DOHH2 (cell line): ENCODE data around the gene GLI3.

Experiments
- H3F3A ChIP-seq: fragments of 200-600 bp; sonication (generic), shearing (Covaris generic); 2 replicates; pipeline ENCODE4 v1.6.0; 2016; ENCODE audit warnings: antibody characterized with exemption, mild to moderate bottlenecking; ENCODE audit not compliant: control insufficient read depth, insufficient read depth
- H3K27ac ChIP-seq: fragments of 200-600 bp; sonication (generic); 2 replicates; pipeline ENCODE4 v1.5.1; 2014; ENCODE audit warnings: low read depth, mild to moderate bottlenecking, low read length, moderate library complexity
- H3K27me3 ChIP-seq: fragments of 200-600 bp; sonication (generic); 2 replicates; pipeline ENCODE4 v1.6.1; 2014; ENCODE audit warnings: mild to moderate bottlenecking, low read length, mixed read lengths; ENCODE audit not compliant: control insufficient read depth
- H3K36me3 ChIP-seq: fragments of 200-600 bp; sonication (generic); 2 replicates; pipeline ENCODE4 v1.6.1; 2014; ENCODE audit warnings: mild to moderate bottlenecking, low read length, moderate library complexity, mixed read lengths; ENCODE audit not compliant: control insufficient read depth
- H3K4me1 ChIP-seq: fragments of 200-600 bp; sonication (generic); 2 replicates; pipeline ENCODE4 v1.6.1; 2014; ENCODE audit warnings: mild to moderate bottlenecking, low read length, mixed read lengths; ENCODE audit not compliant: control insufficient read depth
- H3K4me2 ChIP-seq: fragments of 200-600 bp; sonication (generic); 2 replicates; pipeline ENCODE4 v1.6.0; 2014; ENCODE audit warnings: mild to moderate bottlenecking, low read length, moderate library complexity
- H3K4me3 ChIP-seq: fragments of 200-600 bp; sonication (generic); 2 replicates; pipeline ENCODE4 v1.5.1; 2014; ENCODE audit warnings: mild to moderate bottlenecking, low read length, mixed read lengths
- H3K79me2 ChIP-seq: fragments of 200-600 bp; sonication (generic); 2 replicates; pipeline ENCODE4 v1.6.1; 2014; ENCODE audit warnings: mild to moderate bottlenecking, low read length, mixed read lengths; ENCODE audit not compliant: control insufficient read depth
- H3K9me2 ChIP-seq: fragments of 200-600 bp; sonication (generic); replicated peaks from 2 replicates; pipeline ENCODE4 v1.6.1; 2014; ENCODE audit warnings: mild to moderate bottlenecking, low read length, mixed read lengths; ENCODE audit not compliant: control insufficient read depth
- H3K9me3 ChIP-seq: fragments of 200-600 bp; sonication (generic); 2 replicates; pipeline ENCODE4 v1.6.1; 2014; ENCODE audit warnings: antibody characterized with exemption, low read length, mixed read lengths; ENCODE audit not compliant: control insufficient read depth, insufficient read depth
- H4K20me1 ChIP-seq: fragments of 200-600 bp; sonication (generic); 2 replicates; pipeline ENCODE4 v1.6.0; 2014; ENCODE audit warnings: low read depth, mild to moderate bottlenecking, antibody characterized with exemption, low read length, moderate library complexity; ENCODE audit not compliant: control insufficient read depth, insufficient read depth
- CTCF ChIP-seq: fragments of 200-600 bp; sonication (generic); IDR thresholded peaks from one replicate; pipeline ENCODE4 v1.5.1; 2014; ENCODE audit warnings: antibody characterized with exemption, mild to moderate bottlenecking, low read depth, low read length; ENCODE audit not compliant: poor library complexity, severe bottlenecking
- EZH2phosphoT487 ChIP-seq: fragments of 200-600 bp; sonication (generic); IDR thresholded peaks from 2 replicates; pipeline ENCODE4 v1.6.1; 2017; ENCODE audit warnings: borderline replicate concordance, mild to moderate bottlenecking, antibody characterized with exemption, low read length, moderate library complexity, mixed read lengths

Gene GLI3

GRCh38 chr7:42269161-42269560 is 32.2 kb upstream of the GLI3 start:
- no peaks in the 10 kb centered on the region for H3K9me2 ChIP-seq
- H4K20me1 ChIP-seq: no peaks in the 10 kb centered on the region
- no peak overlapping the region for H3K4me3 ChIP-seq
- H3K36me3 ChIP-seq: no peaks in the 10 kb centered on the region
- H3F3A ChIP-seq: no peaks in the 10 kb centered on the region
- no peak overlapping the region for H3K4me2 ChIP-seq
- no peak overlapping the region for H3K27ac ChIP-seq
- no peaks in the 10 kb centered on the region for H3K9me3 ChIP-seq
- H3K79me2 ChIP-seq: no peaks in the 10 kb centered on the region
- H3K4me1 ChIP-seq: 0 out of 2 replicates have a peak, but pooled peaks cover 3% of the 10 kb centered on the region
- no peaks in the 10 kb centered on the region for H3K27me3 ChIP-seq
- TF ChIP-seq EZH2phosphoT487 (no peak), CTCF (no peak)

- Histone ChIP-seq H3K9me3 (no peaks in the 10 kb centered on the region), H3K4me2 (no peak overlapping the region), H3K4me3 (no peak overlapping the region), H3K27me3 (no peaks in the 10 kb centered on the region), H3K36me3 (no peaks in the 10 kb centered on the region), H3K4me1 (no peaks in the 10 kb centered on the region), H4K20me1 (no peaks in the 10 kb centered on the region), H3F3A (no peaks in the 10 kb centered on the region), H3K9me2 (no peaks in the 10 kb centered on the region), H3K79me2 (no peaks in the 10 kb centered on the region), H3K27ac (no peak overlapping the region)
- TF ChIP-seq EZH2phosphoT487 (no peak), CTCF (no peak)
These were observed 27.7 kb upstream of the GLI3 start for GRCh38 chr7:42264702-42265101.

DNA sequence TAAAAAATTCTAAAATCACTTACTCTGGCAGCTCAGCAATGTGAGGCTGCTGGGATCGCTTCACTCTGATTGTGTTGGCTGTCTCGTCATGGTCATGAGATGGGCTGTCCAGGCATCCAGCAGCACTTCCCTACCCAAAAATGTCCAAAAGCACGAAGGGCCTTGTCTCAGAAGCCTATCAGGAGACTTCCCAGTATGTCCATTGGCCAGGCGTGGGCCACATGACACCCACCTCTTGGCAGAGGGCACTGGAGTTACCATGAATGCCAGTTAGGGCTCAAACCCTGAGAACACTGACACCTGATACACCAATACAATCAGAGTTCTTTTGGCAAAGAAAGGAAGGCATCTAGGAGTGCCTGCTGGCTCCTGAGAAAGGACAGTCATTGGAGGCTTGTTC is 27.0 kb upstream of the GLI3 start:
- Histone ChIP-seq H3F3A (no peaks in the 10 kb centered on the region), H3K4me1 (no peaks in the 10 kb centered on the region), H3K9me3 (no peaks in the 10 kb centered on the region), H3K4me2 (no peak overlapping the region), H3K4me3 (no peak overlapping the region), H4K20me1 (no peaks in the 10 kb centered on the region), H3K27ac (no peak overlapping the region), H3K36me3 (no peaks in the 10 kb centered on the region), H3K9me2 (no peaks in the 10 kb centered on the region), H3K79me2 (no peaks in the 10 kb centered on the region), H3K27me3 (no peaks in the 10 kb centered on the region)
- TF ChIP-seq EZH2phosphoT487: no peak
- TF ChIP-seq CTCF: no peak

- no peaks in the 10 kb centered on the region for H3K79me2 ChIP-seq
- H3K27ac ChIP-seq: no peak overlapping the region
- H3K4me3 ChIP-seq: no peak overlapping the region
- no peaks in the 10 kb centered on the region for H3K36me3 ChIP-seq
- H3K4me1 ChIP-seq: no peaks in the 10 kb centered on the region
- H3F3A ChIP-seq: no peaks in the 10 kb centered on the region
- no peak for TF ChIP-seq CTCF
- TF ChIP-seq EZH2phosphoT487: no peak
- H3K27me3 ChIP-seq: no peaks in the 10 kb centered on the region
- H4K20me1 ChIP-seq: no peaks in the 10 kb centered on the region
- no peaks in the 10 kb centered on the region for H3K9me3 ChIP-seq
- H3K4me2 ChIP-seq: no peak overlapping the region
- H3K9me2 ChIP-seq: no peaks in the 10 kb centered on the region
These were observed 26.0 kb upstream of the GLI3 start for GRCh38 chr7:42262964-42263363.
